GM21786 (cell line): ENCODE measurements around the gene ZMAT5.
"Not testable (repeated sequence)": the region's sequence is repeated elsewhere in the genome, so short reads cannot be mapped to it uniquely, and the experiment has no call there.

ENCODE experiments used
- ATAC-seq: cut with Tn5 transposase; IDR thresholded peaks from one replicate; pipeline ENCODE4 v1.9.1; 2021; ENCODE audit not compliant: unreplicated experiment

ZMAT5 gene

GRCh38 chr22:29754658-29755395, 12.0 kb downstream of the ZMAT5 start:
- ATAC-seq, result not testable (repeated sequence)

GRCh38 chr22:29753808-29754657, 12.8 kb downstream of the ZMAT5 start:
- no peak for ATAC-seq

GRCh38 chr22:29751669-29752068, 15.1 kb downstream of the ZMAT5 start:
- no peak for ATAC-seq

- ATAC-seq, result no peak
These were observed 16.0 kb downstream of the ZMAT5 start for GRCh38 chr22:29750559-29751538.

GRCh38 chr22:29750029-29750428, 16.8 kb downstream of the ZMAT5 start:
- ATAC-seq, result no peak

- ATAC-seq, result no peak
These were observed 18.4 kb downstream of the ZMAT5 start for GRCh38 chr22:29748248-29748893.

- no peak for ATAC-seq
These were observed 19.0 kb downstream of the ZMAT5 start for GRCh38 chr22:29747832-29748231.

- no peak for ATAC-seq
These were observed 21.9 kb downstream of the ZMAT5 start for GRCh38 chr22:29744902-29745301.

GRCh38 chr22:29742326-29742725, 24.5 kb downstream of the ZMAT5 start:
- ATAC-seq, result no peak

GRCh38 chr22:29741926-29742325, 24.9 kb downstream of the ZMAT5 start:
- ATAC-seq, result no peak

- ATAC-seq, result no peak
These were observed 26.6 kb downstream of the ZMAT5 start for GRCh38 chr22:29740216-29740615.

- ATAC-seq, result no peak
These were observed 27.4 kb downstream of the ZMAT5 start for GRCh38 chr22:29739346-29739875.

GRCh38 chr22:29738118-29738815, 28.5 kb downstream of the ZMAT5 start:
- ATAC-seq, result no peak

GRCh38 chr22:29737251-29738117, 29.3 kb downstream of the ZMAT5 start:
- no peak for ATAC-seq

GRCh38 chr22:29735416-29735815, 31.4 kb downstream of the ZMAT5 start:
- ATAC-seq, result no peak

- ATAC-seq, result no peak
These were observed 32.0 kb downstream of the ZMAT5 start for GRCh38 chr22:29734838-29735237.

- ATAC-seq, result no peak
These were observed 32.4 kb downstream of the ZMAT5 start for GRCh38 chr22:29734406-29734805.

- no peak for ATAC-seq
These were observed 33.2 kb downstream of the ZMAT5 start for GRCh38 chr22:29733362-29734201.
